ENCODE measurements around the gene PIEZO2.

PIEZO2 gene

GRCh38 chr18:11020877-11021414 lies 128.4 kb downstream of the PIEZO2 start:
- Mint-ChIP-seq H3K36me3 (ENCODE audit: low read depth) (no peaks in the 10 kb centered on the region), H3K9me3 (no peaks in the 10 kb centered on the region), H3K4me3 (no peak overlapping the region), H3K27me3 (no peaks in the 10 kb centered on the region), H3K4me1 (ENCODE audit: low read depth) (no peaks in the 10 kb centered on the region), H3K27ac (no peak overlapping the region)

GRCh38 chr18:11020161-11020853 lies 129.1 kb downstream of the PIEZO2 start:
- Mint-ChIP-seq H3K27ac (no peak overlapping the region), H3K27me3 (no peaks in the 10 kb centered on the region), H3K4me1 (ENCODE audit: low read depth) (no peaks in the 10 kb centered on the region), H3K9me3 (no peaks in the 10 kb centered on the region), H3K36me3 (ENCODE audit: low read depth) (no peaks in the 10 kb centered on the region), H3K4me3 (no peak overlapping the region)

- Mint-ChIP-seq H3K4me1 (ENCODE audit: low read depth) (no peaks in the 10 kb centered on the region), H3K9me3 (no peaks in the 10 kb centered on the region), H3K36me3 (ENCODE audit: low read depth) (no peaks in the 10 kb centered on the region), H3K27me3 (no peaks in the 10 kb centered on the region), H3K27ac (no peak overlapping the region), H3K4me3 (no peak overlapping the region)
Measured at GRCh38 chr18:11019295-11020105, 129.9 kb downstream of the PIEZO2 start.

GRCh38 chr18:11009869-11010268 lies 139.5 kb downstream of the PIEZO2 start:
- no peaks in the 10 kb centered on the region for H3K9me3 Mint-ChIP-seq

GRCh38 chr18:11009147-11009546 lies 140.2 kb downstream of the PIEZO2 start:
- Mint-ChIP-seq H3K36me3 (ENCODE audit: low read depth) (no peaks in the 10 kb centered on the region), H3K27me3 (no peaks in the 10 kb centered on the region), H3K4me1 (ENCODE audit: low read depth) (no peaks in the 10 kb centered on the region), H3K27ac (no peak overlapping the region), H3K4me3 (no peak overlapping the region), H3K9me3 (no peaks in the 10 kb centered on the region)

More at GRCh38 chr18:11009869-11010268, 139.5 kb downstream of the PIEZO2 start:
- no peaks in the 10 kb centered on the region for H3K4me1 Mint-ChIP-seq (ENCODE audit: low read depth)
- H3K4me3 Mint-ChIP-seq: no peak overlapping the region
- H3K27me3 Mint-ChIP-seq: no peaks in the 10 kb centered on the region
- no peak overlapping the region for H3K27ac Mint-ChIP-seq
- H3K36me3 Mint-ChIP-seq (ENCODE audit: low read depth): no peaks in the 10 kb centered on the region

- H3K4me3 Mint-ChIP-seq: no peak overlapping the region
- no peaks in the 10 kb centered on the region for H3K27me3 Mint-ChIP-seq
- H3K9me3 Mint-ChIP-seq: no peaks in the 10 kb centered on the region
Measured at GRCh38 chr18:11008505-11008904, 140.9 kb downstream of the PIEZO2 start.

GRCh38 chr18:11005528-11005927 lies 143.8 kb downstream of the PIEZO2 start:
- no peaks in the 10 kb centered on the region for H3K36me3 Mint-ChIP-seq (ENCODE audit: low read depth)
- no peak overlapping the region for H3K4me3 Mint-ChIP-seq
- no peaks in the 10 kb centered on the region for H3K9me3 Mint-ChIP-seq
- H3K27ac Mint-ChIP-seq: no peak overlapping the region
- H3K27me3 Mint-ChIP-seq: no peaks in the 10 kb centered on the region
- H3K4me1 Mint-ChIP-seq (ENCODE audit: low read depth): no peaks in the 10 kb centered on the region

More at GRCh38 chr18:11008505-11008904, 140.9 kb downstream of the PIEZO2 start:
- no peaks in the 10 kb centered on the region for H3K36me3 Mint-ChIP-seq (ENCODE audit: low read depth)
- no peak overlapping the region for H3K27ac Mint-ChIP-seq
- no peaks in the 10 kb centered on the region for H3K4me1 Mint-ChIP-seq (ENCODE audit: low read depth)

- H3K9me3 Mint-ChIP-seq: no peaks in the 10 kb centered on the region
- no peak overlapping the region for H3K4me3 Mint-ChIP-seq
- H3K36me3 Mint-ChIP-seq (ENCODE audit: low read depth): no peaks in the 10 kb centered on the region
- no peaks in the 10 kb centered on the region for H3K27me3 Mint-ChIP-seq
- H3K27ac Mint-ChIP-seq: no peak overlapping the region
- no peaks in the 10 kb centered on the region for H3K4me1 Mint-ChIP-seq (ENCODE audit: low read depth)
Measured at GRCh38 chr18:11004951-11005350, 144.4 kb downstream of the PIEZO2 start.

- Mint-ChIP-seq H3K27me3 (no peaks in the 10 kb centered on the region), H3K36me3 (ENCODE audit: low read depth) (no peaks in the 10 kb centered on the region), H3K4me1 (ENCODE audit: low read depth) (no peaks in the 10 kb centered on the region), H3K4me3 (no peak overlapping the region), H3K9me3 (no peaks in the 10 kb centered on the region), H3K27ac (no peak overlapping the region)
Measured at GRCh38 chr18:11004294-11004693, 145.1 kb downstream of the PIEZO2 start.

GRCh38 chr18:11002796-11003195 lies 146.6 kb downstream of the PIEZO2 start:
- no peaks in the 10 kb centered on the region for H3K36me3 Mint-ChIP-seq (ENCODE audit: low read depth)
- no peak overlapping the region for H3K4me3 Mint-ChIP-seq
- no peak overlapping the region for H3K27ac Mint-ChIP-seq
- H3K9me3 Mint-ChIP-seq: peaks cover 4% of the 10 kb centered on the region
- H3K27me3 Mint-ChIP-seq: no peaks in the 10 kb centered on the region
- H3K4me1 Mint-ChIP-seq (ENCODE audit: low read depth): no peaks in the 10 kb centered on the region

- H3K4me1 Mint-ChIP-seq (ENCODE audit: low read depth): no peaks in the 10 kb centered on the region
- no peaks in the 10 kb centered on the region for H3K27me3 Mint-ChIP-seq
- no peak overlapping the region for H3K27ac Mint-ChIP-seq
- peaks cover 8% of the 10 kb centered on the region for H3K9me3 Mint-ChIP-seq
- H3K4me3 Mint-ChIP-seq: no peak overlapping the region
- no peaks in the 10 kb centered on the region for H3K36me3 Mint-ChIP-seq (ENCODE audit: low read depth)
Measured at GRCh38 chr18:11002277-11002676, 147.1 kb downstream of the PIEZO2 start.

- peaks cover 3% of the 10 kb centered on the region for H3K27me3 Mint-ChIP-seq
- H3K4me1 Mint-ChIP-seq (ENCODE audit: low read depth): no peaks in the 10 kb centered on the region
- no peak overlapping the region for H3K27ac Mint-ChIP-seq
- no peak overlapping the region for H3K4me3 Mint-ChIP-seq
- H3K36me3 Mint-ChIP-seq (ENCODE audit: low read depth): no peaks in the 10 kb centered on the region
- H3K9me3 Mint-ChIP-seq: peaks cover 17% of the 10 kb centered on the region
Measured at GRCh38 chr18:11000071-11000470, 149.3 kb downstream of the PIEZO2 start.

- H3K4me1 Mint-ChIP-seq (ENCODE audit: low read depth): no peaks in the 10 kb centered on the region
- no peak overlapping the region for H3K4me3 Mint-ChIP-seq
- no peak overlapping the region for H3K27ac Mint-ChIP-seq
- H3K27me3 Mint-ChIP-seq: peaks cover 3% of the 10 kb centered on the region
- H3K36me3 Mint-ChIP-seq (ENCODE audit: low read depth): no peaks in the 10 kb centered on the region
- H3K9me3 Mint-ChIP-seq: peaks cover 26% of the 10 kb centered on the region
Measured at GRCh38 chr18:10997885-10998284, 151.5 kb downstream of the PIEZO2 start.

- Mint-ChIP-seq H3K27ac (no peak overlapping the region), H3K9me3 (peaks cover 26% of the 10 kb centered on the region), H3K4me3 (no peak overlapping the region), H3K27me3 (peaks cover 3% of the 10 kb centered on the region), H3K4me1 (ENCODE audit: low read depth) (no peaks in the 10 kb centered on the region), H3K36me3 (ENCODE audit: low read depth) (no peaks in the 10 kb centered on the region)
Measured at GRCh38 chr18:10995550-10995949, 153.8 kb downstream of the PIEZO2 start.

- H3K27me3 Mint-ChIP-seq: no peaks in the 10 kb centered on the region
- no peak overlapping the region for H3K4me3 Mint-ChIP-seq
- H3K4me1 Mint-ChIP-seq (ENCODE audit: low read depth): no peaks in the 10 kb centered on the region
- H3K9me3 Mint-ChIP-seq: peaks cover 21% of the 10 kb centered on the region
- H3K27ac Mint-ChIP-seq: no peak overlapping the region
- H3K36me3 Mint-ChIP-seq (ENCODE audit: low read depth): no peaks in the 10 kb centered on the region
Measured at GRCh38 chr18:10989486-10989885, 159.9 kb downstream of the PIEZO2 start.

All from stimulated activated naive CD8-positive, alpha-beta T cell treated with anti-CD3 and anti-CD28 coated beads, Interleukin-15, Interleukin-2, amounts not matched to agents 100 ng/mL and 50 ng/mL, for 24 hours (primary cell).